HEK293 (cell line): Measurements from ENCODE around the gene DNAJA3.

Experiments
- CTCF ChIA-PET: fragments of 350-600 bp; formaldehyde crosslinking; extraction: SDS; loops from one replicate; lab custom pipeline; 2021; ENCODE audit warnings: antibody characterized with exemption; lab: Yijun Ruan, JAX
- POLR2A ChIA-PET: fragments of 300-600 bp; formaldehyde crosslinking; extraction: SDS; loops from one replicate; lab custom pipeline; 2020; ENCODE audit warnings: antibody characterized with exemption, inconsistent platforms; lab: Yijun Ruan, JAX
- H3K27ac ChIP-seq: fragments of 200-500 bp; sonication (Bioruptor generic); 2 replicates; pipeline ENCODE4 v1.5.1; 2014; ENCODE audit warnings: low read depth, low read length, control low read depth, inconsistent platforms; ENCODE audit errors: extremely low read depth
- H3K36me3 ChIP-seq, 2 experiments: fragments of 200-500 bp in 1 of 2; sonication (Bioruptor generic) in 1 of 2; 1 replicate in 1 of 2; 2 replicates in 1 of 2; pipeline ENCODE4 v1.5.1; 2014 to 2017; ENCODE audit warnings: inconsistent platforms in 2 of 2, low read length in 2 of 2; ENCODE audit not compliant: control insufficient read depth in 2 of 2, insufficient read depth in 1 of 2
- H3K4me1 ChIP-seq: fragments of 200-500 bp; sonication (Bioruptor generic); 2 replicates; pipeline ENCODE4 v1.5.1; 2014; ENCODE audit warnings: mild to moderate bottlenecking, low read length, inconsistent platforms; ENCODE audit not compliant: control insufficient read depth, insufficient read depth
- H3K4me3 ChIP-seq: 2 replicates; pipeline ENCODE4 v1.5.1; 2011; ENCODE audit warnings: low read depth, mild to moderate bottlenecking, control low read depth, low read length, moderate library complexity
- H3K9me3 ChIP-seq: fragments of 200-500 bp; sonication (Bioruptor generic); 2 replicates; pipeline ENCODE4 v1.5.1; 2014; ENCODE audit warnings: low read depth, low read length, inconsistent platforms; ENCODE audit not compliant: control insufficient read depth, insufficient read depth
- GLIS2 ChIP-seq: fragments of 450-650 bp; formaldehyde crosslinking; IDR thresholded peaks from 2 replicates; pipeline ENCODE4 v1.5.1; 2016; ENCODE audit warnings: missing biosample characterization, missing genetic modification characterization
- IKZF3 ChIP-seq: fragments of 450-650 bp; IDR thresholded peaks from 2 replicates; pipeline ENCODE4 v1.5.0; 2018; ENCODE audit warnings: missing biosample characterization, mild to moderate bottlenecking, missing genetic modification characterization, moderate library complexity
- KLF1 ChIP-seq: fragments of 450-650 bp; formaldehyde crosslinking; IDR thresholded peaks from 2 replicates; pipeline ENCODE4 v1.5.1; 2016; ENCODE audit warnings: missing biosample characterization, missing genetic modification characterization
- SP2 ChIP-seq: fragments of 450-650 bp; formaldehyde crosslinking; IDR thresholded peaks from 2 replicates; pipeline ENCODE4 v1.5.1; 2016; ENCODE audit warnings: missing biosample characterization, missing genetic modification characterization
- ZBTB8A ChIP-seq: fragments of 450-650 bp; formaldehyde crosslinking; IDR thresholded peaks from 2 replicates; pipeline ENCODE4 v1.5.1; 2016; ENCODE audit warnings: missing biosample characterization, missing genetic modification characterization
- ZFHX2 ChIP-seq: fragments of 450-650 bp; formaldehyde crosslinking; conservative IDR thresholded peaks from 2 replicates; pipeline ENCODE4 v1.5.1; 2016; ENCODE audit warnings: missing biosample characterization, missing genetic modification characterization
- ZIC2 ChIP-seq: fragments of 450-650 bp; formaldehyde crosslinking; IDR thresholded peaks from 2 replicates; pipeline ENCODE4 v1.5.1; 2016; ENCODE audit warnings: missing biosample characterization, missing genetic modification characterization
- ZNF10 ChIP-seq: fragments of 450-650 bp; formaldehyde crosslinking; IDR thresholded peaks from 2 replicates; pipeline ENCODE4 v1.5.1; 2017; ENCODE audit warnings: missing biosample characterization, missing genetic modification characterization
- ZNF175 ChIP-seq: fragments of 450-650 bp; formaldehyde crosslinking; IDR thresholded peaks from 2 replicates; pipeline ENCODE4 v1.5.1; 2016; ENCODE audit warnings: missing biosample characterization, missing genetic modification characterization
- ZNF529 ChIP-seq: fragments of 450-650 bp; formaldehyde crosslinking; IDR thresholded peaks from 2 replicates; pipeline ENCODE4 v1.5.1; 2017; ENCODE audit warnings: missing genetic modification characterization, missing biosample characterization; ENCODE audit not compliant: insufficient replicate concordance
- ZNF561 ChIP-seq: fragments of 450-650 bp; IDR thresholded peaks from 2 replicates; pipeline ENCODE4 v1.5.1; 2018; ENCODE audit warnings: missing biosample characterization, missing genetic modification characterization, borderline replicate concordance
- ZNF621 ChIP-seq: fragments of 450-650 bp; formaldehyde crosslinking; IDR thresholded peaks from 2 replicates; pipeline ENCODE4 v1.5.1; 2017; ENCODE audit warnings: missing biosample characterization, missing genetic modification characterization
- ZNF623 ChIP-seq: fragments of 450-650 bp; formaldehyde crosslinking; IDR thresholded peaks from 2 replicates; pipeline ENCODE4 v1.5.1; 2016; ENCODE audit warnings: missing biosample characterization, missing genetic modification characterization
- ZNF654 ChIP-seq: fragments of 450-650 bp; formaldehyde crosslinking; IDR thresholded peaks from 2 replicates; pipeline ENCODE4 v1.5.1; 2016; ENCODE audit warnings: low read depth, missing biosample characterization, missing genetic modification characterization
- ZNF747 ChIP-seq: fragments of 450-650 bp; formaldehyde crosslinking; IDR thresholded peaks from 2 replicates; pipeline ENCODE4 v1.5.1; 2016; ENCODE audit warnings: missing biosample characterization, missing genetic modification characterization
- TF ChIP-seq, protein P1 (sequence below): fragments of 450-650 bp; formaldehyde crosslinking; IDR thresholded peaks from 2 replicates; pipeline ENCODE4 v1.5.1; 2016; ENCODE audit warnings: missing biosample characterization, missing genetic modification characterization, borderline replicate concordance

Gene DNAJA3

DNA sequence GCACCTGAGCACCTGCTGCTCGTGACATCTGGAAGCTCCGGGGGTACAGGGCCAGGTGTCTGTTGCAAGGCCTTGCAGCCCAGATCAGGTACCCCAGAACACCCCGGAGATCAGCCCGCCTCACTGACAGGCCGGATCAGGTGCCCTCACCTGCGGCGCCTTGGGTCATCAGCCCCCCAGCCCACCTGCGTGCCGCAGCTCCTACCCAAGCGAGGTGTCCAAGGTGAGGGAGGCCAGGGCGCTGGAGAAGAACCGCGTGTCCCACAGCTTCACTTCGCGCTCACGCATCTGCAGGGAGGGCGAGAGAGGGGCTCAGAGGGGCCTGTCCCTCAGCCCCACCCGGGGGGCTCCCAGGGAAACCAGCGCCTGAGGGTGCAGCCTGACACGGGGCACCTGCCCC, 37.9 kb upstream of the DNAJA3 start:
- Histone ChIP-seq H3K4me1 (no peaks in the 10 kb centered on the region), H3K9me3 (no peaks in the 10 kb centered on the region), H3K36me3 (peaks cover 0 to 48% of the 10 kb centered on the region in 2 experiments; a peak in 1 of 3 replicates), H3K4me3 (no peak overlapping the region), H3K27ac (no peak overlapping the region)
- no peak for TF ChIP-seq ZNF654 (tag by site-specific recombination)
- no peak for TF ChIP-seq ZNF529
- TF ChIP-seq ZBTB8A (tag by site-specific recombination), result no peak
- no peak for TF ChIP-seq ZNF10 (tag by site-specific recombination)
- ChIA-PET POLR2A (no interaction called here), CTCF (interaction anchor here (2.9 to 6.9 kb wide), 2 partner anchors 16 to 28 kb away, joined by 10 to 91 read pairs; no protein-coding TSS in a partner anchor)

DNA sequence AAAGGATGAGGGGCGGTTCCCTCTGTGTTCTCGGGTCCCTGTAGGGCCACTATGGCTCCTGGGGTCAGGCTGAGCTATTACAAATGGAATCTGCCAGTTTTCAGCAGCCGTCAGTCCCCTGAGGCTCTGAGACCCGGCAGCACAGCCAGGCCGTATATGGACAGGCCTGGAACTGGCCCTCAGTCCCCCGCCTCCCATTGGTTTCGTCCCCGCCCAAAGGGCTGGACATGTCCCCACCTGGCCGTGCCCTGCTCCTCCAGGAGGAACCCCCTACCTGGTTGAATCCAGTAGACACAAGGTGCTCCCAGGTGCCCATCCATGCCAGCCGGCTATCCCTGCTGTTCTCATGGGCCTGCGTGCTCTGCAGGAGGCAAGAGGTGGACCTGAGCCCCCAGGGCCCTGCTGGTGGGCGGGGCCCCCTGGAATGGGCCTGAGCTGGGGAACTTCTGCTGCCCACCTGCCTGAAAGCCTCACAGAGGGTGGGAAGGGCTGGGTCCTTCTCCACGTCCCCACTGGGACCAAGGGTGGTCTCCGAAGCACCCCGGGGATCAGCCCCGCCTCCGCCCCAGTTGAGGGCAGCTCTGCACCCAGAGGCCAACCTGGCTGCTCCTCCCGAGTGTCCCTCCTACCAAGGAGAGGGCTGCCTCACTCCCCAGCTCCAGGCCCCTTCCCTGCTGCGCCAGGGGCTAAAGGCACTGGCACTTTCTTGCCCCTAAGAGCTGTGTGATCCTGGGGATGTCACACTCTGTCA, 37.2 kb upstream of the DNAJA3 start:
- CTCF ChIA-PET, result interaction anchor here (2.9 to 6.9 kb wide), 2 partner anchors 15 to 28 kb away, joined by 10 to 91 read pairs; no protein-coding TSS in a partner anchor
- Histone ChIP-seq H3K9me3 (no peaks in the 10 kb centered on the region), H3K36me3 (peaks cover 0 to 49% of the 10 kb centered on the region in 2 experiments; a peak in 1 of 3 replicates), H3K27ac (no peak overlapping the region), H3K4me3 (no peak overlapping the region), H3K4me1 (no peaks in the 10 kb centered on the region)
- POLR2A ChIA-PET, result no interaction called here
- TF ChIP-seq GLIS2, result peak; percentile 42; the same call in 1 of the 2 replicates
- no peak for TF ChIP-seq ZNF621 (tag by site-specific recombination)
- TF ChIP-seq IKZF3 (tag by site-specific recombination), result no peak
- TF ChIP-seq SP2 (tag by site-specific recombination), result peak; percentile 29; the same call in 1 of the 2 replicates
- no peak for TF ChIP-seq ZNF747
- TF ChIP-seq ZIC2 (tag by site-specific recombination), result peak; percentile 53; the same call in 1 of the 2 replicates

DNA sequence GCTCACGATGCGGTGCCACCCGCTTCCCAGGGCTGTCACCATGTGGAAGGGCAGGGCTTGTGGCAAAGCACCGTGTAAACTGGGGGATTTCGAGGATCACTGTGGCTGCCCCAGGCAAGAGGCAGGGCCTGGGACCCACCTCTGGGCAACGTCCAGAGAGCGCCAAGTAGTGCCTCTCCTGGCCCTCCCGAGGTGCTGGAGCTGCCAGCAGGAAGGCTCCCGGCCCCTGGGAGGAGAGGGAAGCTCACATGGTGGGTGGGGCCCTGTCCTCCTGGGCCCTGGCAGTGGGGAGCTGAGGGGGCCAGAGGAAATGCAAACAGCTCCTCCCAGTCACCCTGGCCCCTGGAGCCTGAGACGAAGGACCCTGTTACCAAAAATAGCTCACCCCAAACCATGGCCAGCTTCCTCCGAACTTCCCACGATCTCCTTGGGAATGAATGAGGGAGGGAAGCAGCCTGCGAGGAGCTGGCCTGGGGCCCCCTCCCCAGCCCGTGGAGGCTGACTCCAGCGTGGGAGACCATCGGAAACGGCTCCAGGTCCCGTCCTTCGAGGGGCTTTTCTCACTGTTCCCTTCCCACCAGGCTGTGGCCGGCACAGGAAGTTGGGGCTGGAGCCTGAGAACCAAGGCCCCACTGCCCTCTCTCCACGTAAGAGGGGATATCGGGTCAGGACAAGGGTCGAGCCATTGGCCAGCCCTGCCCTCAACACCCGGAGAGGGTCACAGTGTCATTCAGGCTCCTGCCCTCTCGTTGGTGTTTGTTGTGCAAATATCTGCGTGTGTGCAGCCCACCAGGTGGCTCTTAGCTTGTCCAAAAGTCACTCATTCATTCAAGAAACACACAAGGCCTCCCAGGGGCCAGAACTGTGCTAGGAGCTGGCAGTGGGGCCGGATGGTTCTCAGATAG, 36.4 kb upstream of the DNAJA3 start:
- peaks cover 0 to 49% of the 10 kb centered on the region in 2 experiments; a peak in 2 of 3 replicates for H3K36me3 ChIP-seq
- no peak overlapping the region for H3K27ac ChIP-seq
- POLR2A ChIA-PET, result no interaction called here

More for the DNA sequence above, 36.4 kb upstream of the DNAJA3 start:
- no peaks in the 10 kb centered on the region for H3K4me1 ChIP-seq
- H3K4me3 ChIP-seq, result no peak overlapping the region
- TF ChIP-seq ZIC2 (tag by site-specific recombination), result peak; percentile 60
- TF ChIP-seq KLF1 (tag by site-specific recombination), result peak; percentile 29; the same call in 1 of the 2 replicates
- TF ChIP-seq, protein P1, sequence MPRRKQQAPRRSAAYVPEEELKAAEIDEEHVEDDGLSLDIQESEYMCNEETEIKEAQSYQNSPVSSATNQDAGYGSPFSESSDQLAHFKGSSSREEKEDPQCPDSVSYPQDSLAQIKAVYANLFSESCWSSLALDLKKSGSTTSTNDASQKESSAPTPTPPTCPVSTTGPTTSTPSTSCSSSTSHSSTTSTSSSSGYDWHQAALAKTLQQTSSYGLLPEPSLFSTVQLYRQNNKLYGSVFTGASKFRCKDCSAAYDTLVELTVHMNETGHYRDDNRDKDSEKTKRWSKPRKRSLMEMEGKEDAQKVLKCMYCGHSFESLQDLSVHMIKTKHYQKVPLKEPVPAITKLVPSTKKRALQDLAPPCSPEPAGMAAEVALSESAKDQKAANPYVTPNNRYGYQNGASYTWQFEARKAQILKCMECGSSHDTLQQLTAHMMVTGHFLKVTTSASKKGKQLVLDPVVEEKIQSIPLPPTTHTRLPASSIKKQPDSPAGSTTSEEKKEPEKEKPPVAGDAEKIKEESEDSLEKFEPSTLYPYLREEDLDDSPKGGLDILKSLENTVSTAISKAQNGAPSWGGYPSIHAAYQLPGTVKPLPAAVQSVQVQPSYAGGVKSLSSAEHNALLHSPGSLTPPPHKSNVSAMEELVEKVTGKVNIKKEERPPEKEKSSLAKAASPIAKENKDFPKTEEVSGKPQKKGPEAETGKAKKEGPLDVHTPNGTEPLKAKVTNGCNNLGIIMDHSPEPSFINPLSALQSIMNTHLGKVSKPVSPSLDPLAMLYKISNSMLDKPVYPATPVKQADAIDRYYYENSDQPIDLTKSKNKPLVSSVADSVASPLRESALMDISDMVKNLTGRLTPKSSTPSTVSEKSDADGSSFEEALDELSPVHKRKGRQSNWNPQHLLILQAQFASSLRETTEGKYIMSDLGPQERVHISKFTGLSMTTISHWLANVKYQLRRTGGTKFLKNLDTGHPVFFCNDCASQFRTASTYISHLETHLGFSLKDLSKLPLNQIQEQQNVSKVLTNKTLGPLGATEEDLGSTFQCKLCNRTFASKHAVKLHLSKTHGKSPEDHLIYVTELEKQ (tag by site-specific recombination), result no peak
- TF ChIP-seq ZNF623 (tag by site-specific recombination), result no peak
- TF ChIP-seq ZNF175 (tag by site-specific recombination), result no peak
- no peak for TF ChIP-seq ZNF561 (tag by site-specific recombination)
- TF ChIP-seq ZFHX2, result peak; percentile 20; the same call in 1 of the 2 replicates
- H3K9me3 ChIP-seq, result no peaks in the 10 kb centered on the region
- CTCF ChIA-PET, result interaction anchor here (0.5 to 6.9 kb wide), 6 partner anchors 9 to 58 kb away, joined by 3 to 91 read pairs (median 6); no protein-coding TSS in a partner anchor
